Raji (cell line): ENCODE data around the gene VEGFA.

Source experiments
- POLR2A ChIP-seq: IDR thresholded peaks from 2 replicates; pipeline ENCODE4 v1.6.1; 2011; ENCODE audit warnings: low read depth, low read length, control low read depth; ENCODE audit not compliant: insufficient read depth

The VEGFA gene

GRCh38 chr6:43762966-43763695, 6.9 kb upstream of the VEGFA start:
- no peak for TF ChIP-seq POLR2A

- no peak for TF ChIP-seq POLR2A
These were observed 6.0 kb upstream of the VEGFA start for GRCh38 chr6:43763812-43764522.

- TF ChIP-seq POLR2A, result no peak
These were observed 5.2 kb upstream of the VEGFA start for GRCh38 chr6:43764772-43765171.

- no peak for TF ChIP-seq POLR2A
These were observed 4.1 kb upstream of the VEGFA start for GRCh38 chr6:43765776-43766499.

- no peak for TF ChIP-seq POLR2A
These were observed 3.5 kb upstream of the VEGFA start for GRCh38 chr6:43766500-43766853.

GRCh38 chr6:43766964-43767461, 3.0 kb upstream of the VEGFA start:
- TF ChIP-seq POLR2A, result no peak

- TF ChIP-seq POLR2A, result no peak
These were observed 2.2 kb upstream of the VEGFA start for GRCh38 chr6:43767553-43768505.

GRCh38 chr6:43768506-43768860, 1.5 kb upstream of the VEGFA start:
- TF ChIP-seq POLR2A, result no peak

GRCh38 chr6:43768983-43769525, 957 bp upstream of the VEGFA start:
- TF ChIP-seq POLR2A, result no peak

- no peak for TF ChIP-seq POLR2A
These were observed 580 bp downstream of the VEGFA start for GRCh38 chr6:43770372-43771209.

- TF ChIP-seq POLR2A, result peak; percentile 54
These were observed 1.3 kb downstream of the VEGFA start for GRCh38 chr6:43771210-43771857.

- TF ChIP-seq POLR2A, result peak; percentile 38; the same call in 1 of the 2 replicates
These were observed 2.1 kb downstream of the VEGFA start for GRCh38 chr6:43771858-43772680.

GRCh38 chr6:43772681-43773049, 2.7 kb downstream of the VEGFA start:
- no peak; the same call in 1 of the 2 replicates for TF ChIP-seq POLR2A
